ENCODE data around the gene FOSL2. TPM values are rescaled to one million over a fixed set of nuclear protein-coding genes. Genes with fewer than 3 reads are reported as not detected.

The FOSL2 gene
- total RNA-seq, 3 donors from 2014 or later, result 71.5 to 98.6 (median 90.4) TPM

DNA sequence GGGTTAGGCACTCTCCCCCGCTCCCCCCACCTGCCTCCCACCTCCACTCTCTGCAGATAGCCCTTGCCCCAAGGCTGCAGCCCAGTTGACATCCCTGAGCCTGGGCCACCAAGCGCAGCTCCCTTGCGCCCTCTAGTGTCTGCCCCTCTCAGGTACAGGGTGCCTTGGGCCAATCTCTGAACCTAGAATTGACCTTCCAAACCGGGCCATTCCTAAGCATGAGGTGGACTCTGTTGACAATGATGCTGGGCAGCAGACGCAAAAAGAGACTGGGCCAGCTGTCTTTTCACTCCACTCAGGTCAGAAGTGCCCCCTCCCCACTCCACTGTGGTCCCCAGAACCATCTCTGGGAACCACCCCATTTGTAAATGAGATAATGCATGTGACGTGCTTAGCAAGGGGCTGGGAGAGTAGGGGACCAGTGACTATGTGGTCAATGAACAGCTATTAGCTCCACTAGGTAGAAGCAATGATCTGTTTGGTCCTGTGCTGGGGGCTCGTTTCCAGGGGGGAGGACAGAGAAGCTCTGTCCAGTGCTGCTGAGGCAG is 60.0 kb downstream of the FOSL2 start:
- H3K9me3 Mint-ChIP-seq, result no peaks in the 10 kb centered on the region

DNA sequence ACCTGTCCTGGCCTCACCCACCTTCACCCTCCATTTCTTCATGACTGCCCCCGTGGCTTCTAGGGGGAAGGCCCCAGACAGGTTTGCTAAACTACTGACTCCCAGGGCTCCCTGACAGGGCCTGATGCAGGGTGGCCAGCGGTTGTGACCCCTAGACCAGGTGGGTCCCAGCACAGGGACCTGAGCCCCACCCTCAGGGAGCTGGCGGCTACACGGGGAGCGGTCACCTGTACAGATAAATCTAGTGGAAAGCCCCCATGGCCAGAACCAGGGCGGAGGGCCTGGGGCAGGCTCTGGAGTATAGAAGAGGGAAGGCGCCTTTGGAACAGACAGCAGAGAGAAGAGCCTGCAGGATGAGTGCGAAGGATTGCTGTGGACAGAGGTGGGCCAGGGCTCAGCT is 60.7 kb downstream of the FOSL2 start:
- H3K9me3 Mint-ChIP-seq, result no peaks in the 10 kb centered on the region
- DNase-seq, result no peak
- H3K4me3 Mint-ChIP-seq, result no peak overlapping the region
- no peaks in the 10 kb centered on the region for H3K27me3 Mint-ChIP-seq (ENCODE audit: low read depth)
- peaks cover 30% of the 10 kb centered on the region for H3K4me1 Mint-ChIP-seq (ENCODE audit: low read depth)
- H3K36me3 Mint-ChIP-seq (ENCODE audit: insufficient read depth), result no peaks in the 10 kb centered on the region
- ATAC-seq, result no peak

More for the DNA sequence above, 60.0 kb downstream of the FOSL2 start:
- Mint-ChIP-seq H3K36me3 (ENCODE audit: insufficient read depth) (no peaks in the 10 kb centered on the region), H3K27me3 (ENCODE audit: low read depth) (no peaks in the 10 kb centered on the region), H3K4me1 (ENCODE audit: low read depth) (peaks cover 37% of the 10 kb centered on the region), H3K4me3 (no peak overlapping the region)
- DNase-seq, result peak; percentile 83
- ATAC-seq, result peak; percentile 64 to 70

GRCh38 chr2:28454016-28454930 is 61.6 kb downstream of the FOSL2 start:
- ATAC-seq (no peak), DNase-seq (no peak)
- Mint-ChIP-seq H3K4me1 (ENCODE audit: low read depth) (peaks cover 22% of the 10 kb centered on the region), H3K9me3 (no peaks in the 10 kb centered on the region), H3K27me3 (ENCODE audit: low read depth) (no peaks in the 10 kb centered on the region), H3K36me3 (ENCODE audit: insufficient read depth) (no peaks in the 10 kb centered on the region), H3K4me3 (no peak overlapping the region)

- DNase-seq (no peak), ATAC-seq (no peak)
- no peaks in the 10 kb centered on the region for H3K36me3 Mint-ChIP-seq (ENCODE audit: insufficient read depth)
- peaks cover 5% of the 10 kb centered on the region for H3K4me1 Mint-ChIP-seq (ENCODE audit: low read depth)
- no peak overlapping the region for H3K4me3 Mint-ChIP-seq
- H3K9me3 Mint-ChIP-seq, result peaks cover 4% of the 10 kb centered on the region
- H3K27me3 Mint-ChIP-seq (ENCODE audit: low read depth), result no peaks in the 10 kb centered on the region
Measured at GRCh38 chr2:28457237-28457636, 64.6 kb downstream of the FOSL2 start.

DNA sequence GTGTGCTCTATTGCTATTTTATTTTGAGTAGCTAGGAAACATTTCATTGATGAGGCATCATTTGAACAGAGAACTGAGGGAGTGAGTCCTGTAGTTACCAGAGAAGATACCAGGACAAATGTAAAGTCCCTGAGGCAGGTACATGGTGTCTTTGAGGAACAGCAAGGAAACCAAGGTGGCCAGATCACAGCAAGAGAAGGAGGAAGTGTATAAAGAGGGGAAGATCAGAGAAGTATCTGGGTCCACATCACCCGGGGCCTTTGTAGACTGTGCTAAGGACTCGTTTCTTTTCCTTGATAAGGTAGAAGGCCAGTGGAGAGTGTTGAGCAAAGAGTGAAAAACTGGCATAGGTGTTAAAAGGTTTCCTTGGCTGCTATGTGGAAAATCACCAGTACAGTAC is 68.4 kb downstream of the FOSL2 start:
- DNase-seq (no peak), ATAC-seq (no peak)
- H3K9me3 Mint-ChIP-seq, result peaks cover 17% of the 10 kb centered on the region
- H3K4me3 Mint-ChIP-seq, result no peak overlapping the region
- peaks cover 3% of the 10 kb centered on the region for H3K27me3 Mint-ChIP-seq (ENCODE audit: low read depth)
- H3K4me1 Mint-ChIP-seq (ENCODE audit: low read depth), result peaks cover 6% of the 10 kb centered on the region
- H3K36me3 Mint-ChIP-seq (ENCODE audit: insufficient read depth), result no peaks in the 10 kb centered on the region

- peaks cover 6% of the 10 kb centered on the region for H3K4me1 Mint-ChIP-seq (ENCODE audit: low read depth)
- DNase-seq, result no peak
- ATAC-seq, result no peak
- peaks cover 3% of the 10 kb centered on the region for H3K27me3 Mint-ChIP-seq (ENCODE audit: low read depth)
- H3K9me3 Mint-ChIP-seq, result peaks cover 17% of the 10 kb centered on the region
- no peaks in the 10 kb centered on the region for H3K36me3 Mint-ChIP-seq (ENCODE audit: insufficient read depth)
- H3K4me3 Mint-ChIP-seq, result no peak overlapping the region
Measured at GRCh38 chr2:28462122-28462521, 69.5 kb downstream of the FOSL2 start.

GRCh38 chr2:28463211-28463816 is 70.7 kb downstream of the FOSL2 start:
- peaks cover 17% of the 10 kb centered on the region for H3K9me3 Mint-ChIP-seq
- peaks cover 6% of the 10 kb centered on the region for H3K4me1 Mint-ChIP-seq (ENCODE audit: low read depth)
- no peak for ATAC-seq
- H3K36me3 Mint-ChIP-seq (ENCODE audit: insufficient read depth), result no peaks in the 10 kb centered on the region
- DNase-seq, result no peak
- H3K4me3 Mint-ChIP-seq, result no peak overlapping the region
- H3K27me3 Mint-ChIP-seq (ENCODE audit: low read depth), result peaks cover 3% of the 10 kb centered on the region

DNA sequence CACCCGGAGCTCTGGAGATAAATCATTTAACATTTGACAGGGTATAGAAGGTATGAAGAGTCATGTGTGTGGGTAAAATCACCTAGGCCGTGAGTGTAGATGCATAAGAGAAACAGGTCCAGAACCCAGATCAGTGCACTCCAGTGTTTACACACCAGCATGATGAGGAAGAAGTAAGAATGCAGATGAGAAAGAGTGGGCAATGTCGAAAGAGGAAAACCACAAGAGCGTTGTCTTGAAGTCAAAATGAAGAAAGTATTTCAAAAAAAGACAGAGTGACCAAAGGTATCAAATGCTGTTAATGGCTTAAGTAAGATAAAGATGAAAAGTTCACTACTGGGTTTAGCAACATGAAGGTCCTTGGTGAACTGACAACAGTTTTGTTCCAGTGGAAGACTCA is 71.2 kb downstream of the FOSL2 start:
- DNase-seq (no peak), ATAC-seq (no peak)
- Mint-ChIP-seq H3K27me3 (ENCODE audit: low read depth) (peaks cover 3% of the 10 kb centered on the region), H3K4me1 (ENCODE audit: low read depth) (peaks cover 6% of the 10 kb centered on the region), H3K9me3 (peaks cover 17% of the 10 kb centered on the region), H3K36me3 (ENCODE audit: insufficient read depth) (no peaks in the 10 kb centered on the region), H3K4me3 (no peak overlapping the region)

- H3K9me3 Mint-ChIP-seq, result peaks cover 17% of the 10 kb centered on the region
- peaks cover 15% of the 10 kb centered on the region for H3K4me1 Mint-ChIP-seq (ENCODE audit: low read depth)
- peak; percentile 95 to 96 for ATAC-seq
- no peak overlapping the region for H3K4me3 Mint-ChIP-seq
- no peak for DNase-seq
- no peaks in the 10 kb centered on the region for H3K36me3 Mint-ChIP-seq (ENCODE audit: insufficient read depth)
- H3K27me3 Mint-ChIP-seq (ENCODE audit: low read depth), result peaks cover 3% of the 10 kb centered on the region
Measured at GRCh38 chr2:28465148-28465885, 72.7 kb downstream of the FOSL2 start.

Other genes starting within 250 kb of the FOSL2 start
- gene PLB1, start 103.2 kb downstream of the FOSL2 start, total RNA-seq, result under 1 TPM in 2 of 3 donors, not detected in 1; 0.05 to 0.10 TPM